HFF-Myc (cell line): ENCODE results near the gene KRT85.

Experiments
- DNase-seq: peaks from one replicate; pipeline ENCODE4 v3.0.0-alpha.2; 2011; ENCODE audit warnings: low read depth; ENCODE audit errors: extremely low read depth
- H3K4me3 ChIP-seq: replicated peaks from 2 replicates; pipeline ENCODE4 v1.5.1; 2011; ENCODE audit warnings: low read depth, mild to moderate bottlenecking, control low read depth, low read length
- TF ChIP-seq, protein P1 (sequence below): IDR thresholded peaks from 2 replicates; pipeline ENCODE4 v1.5.1; 2012; ENCODE audit warnings: mild to moderate bottlenecking, low read depth, low read length, control low read depth; ENCODE audit errors: missing control alignments

KRT85 gene

DNA sequence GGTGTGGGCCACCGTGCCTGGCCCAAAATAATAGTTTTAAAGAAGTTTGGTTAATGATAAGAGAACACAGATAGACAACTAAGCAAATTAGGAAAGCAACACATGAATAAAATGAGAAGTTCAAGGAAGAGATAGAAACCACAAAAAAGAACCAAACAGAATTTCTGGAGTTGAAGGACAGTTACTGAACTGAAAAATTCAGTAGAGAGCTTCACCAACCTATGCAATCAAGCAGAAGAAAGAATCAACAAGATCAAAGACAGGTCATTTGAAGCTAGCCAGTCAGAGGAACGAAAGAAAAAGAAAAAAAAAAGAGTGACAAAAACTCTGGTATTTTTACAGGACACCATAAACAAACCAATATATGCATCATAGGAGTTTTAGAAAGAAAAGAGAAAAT is 30.6 kb downstream of the KRT85 start:
- DNase-seq = no peak
- TF ChIP-seq, protein P1, sequence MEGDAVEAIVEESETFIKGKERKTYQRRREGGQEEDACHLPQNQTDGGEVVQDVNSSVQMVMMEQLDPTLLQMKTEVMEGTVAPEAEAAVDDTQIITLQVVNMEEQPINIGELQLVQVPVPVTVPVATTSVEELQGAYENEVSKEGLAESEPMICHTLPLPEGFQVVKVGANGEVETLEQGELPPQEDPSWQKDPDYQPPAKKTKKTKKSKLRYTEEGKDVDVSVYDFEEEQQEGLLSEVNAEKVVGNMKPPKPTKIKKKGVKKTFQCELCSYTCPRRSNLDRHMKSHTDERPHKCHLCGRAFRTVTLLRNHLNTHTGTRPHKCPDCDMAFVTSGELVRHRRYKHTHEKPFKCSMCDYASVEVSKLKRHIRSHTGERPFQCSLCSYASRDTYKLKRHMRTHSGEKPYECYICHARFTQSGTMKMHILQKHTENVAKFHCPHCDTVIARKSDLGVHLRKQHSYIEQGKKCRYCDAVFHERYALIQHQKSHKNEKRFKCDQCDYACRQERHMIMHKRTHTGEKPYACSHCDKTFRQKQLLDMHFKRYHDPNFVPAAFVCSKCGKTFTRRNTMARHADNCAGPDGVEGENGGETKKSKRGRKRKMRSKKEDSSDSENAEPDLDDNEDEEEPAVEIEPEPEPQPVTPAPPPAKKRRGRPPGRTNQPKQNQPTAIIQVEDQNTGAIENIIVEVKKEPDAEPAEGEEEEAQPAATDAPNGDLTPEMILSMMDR = no peak
- no peak overlapping the region for H3K4me3 ChIP-seq

DNA sequence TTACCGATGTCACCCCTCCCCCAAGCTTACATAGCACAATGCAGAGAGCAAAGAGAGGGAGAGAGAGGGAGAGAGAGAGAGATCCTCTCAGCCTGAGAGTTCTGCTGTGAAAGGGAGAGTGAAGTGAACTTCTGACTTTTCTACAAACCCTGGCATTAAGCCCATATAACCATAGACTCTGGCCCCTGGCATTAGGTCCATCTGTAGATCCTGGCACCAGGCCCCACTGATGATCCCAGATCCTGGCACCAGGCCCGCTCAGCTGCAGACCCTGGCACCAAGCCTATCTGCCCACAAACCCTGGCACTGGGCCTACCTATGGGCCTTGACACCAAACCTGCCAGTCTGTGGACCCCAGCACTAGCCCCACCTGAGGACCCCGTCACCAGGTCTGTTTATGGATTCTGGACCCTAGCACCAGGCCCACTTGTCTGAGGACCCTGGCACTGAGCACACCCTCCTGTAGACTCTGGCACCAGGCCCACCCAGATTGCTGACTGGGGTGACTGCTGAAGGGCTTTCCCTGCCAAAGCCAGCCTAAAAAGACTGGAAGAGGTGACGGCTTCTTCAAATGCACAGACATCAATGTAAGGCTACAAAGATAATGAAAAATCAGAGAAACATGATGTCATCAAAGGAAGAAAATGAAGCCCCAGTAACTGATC is 31.6 kb downstream of the KRT85 start:
- TF ChIP-seq, protein P1 = no peak
- H3K4me3 ChIP-seq = no peak overlapping the region
- no peak for DNase-seq

DNA sequence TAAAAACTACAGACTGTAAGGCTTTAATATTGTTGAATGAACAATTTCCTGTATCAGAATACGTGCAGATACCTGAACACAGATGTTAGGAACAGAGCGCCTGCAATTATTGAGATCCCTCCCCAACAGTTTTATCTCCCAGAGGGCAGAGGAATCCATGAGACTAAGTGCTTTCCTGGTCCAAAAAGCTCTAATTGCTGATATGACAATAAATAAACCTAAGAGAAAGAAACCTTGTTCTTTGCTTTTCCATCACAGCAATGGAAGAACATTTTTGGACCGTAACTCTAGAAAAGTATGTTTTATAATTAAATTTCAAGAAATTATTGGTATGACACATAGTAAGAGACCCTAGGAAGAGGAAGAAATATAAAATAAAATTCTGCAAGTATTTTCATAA is 33.1 kb downstream of the KRT85 start:
- TF ChIP-seq, protein P1 = no peak
- no peak for DNase-seq
- no peak overlapping the region for H3K4me3 ChIP-seq

DNA sequence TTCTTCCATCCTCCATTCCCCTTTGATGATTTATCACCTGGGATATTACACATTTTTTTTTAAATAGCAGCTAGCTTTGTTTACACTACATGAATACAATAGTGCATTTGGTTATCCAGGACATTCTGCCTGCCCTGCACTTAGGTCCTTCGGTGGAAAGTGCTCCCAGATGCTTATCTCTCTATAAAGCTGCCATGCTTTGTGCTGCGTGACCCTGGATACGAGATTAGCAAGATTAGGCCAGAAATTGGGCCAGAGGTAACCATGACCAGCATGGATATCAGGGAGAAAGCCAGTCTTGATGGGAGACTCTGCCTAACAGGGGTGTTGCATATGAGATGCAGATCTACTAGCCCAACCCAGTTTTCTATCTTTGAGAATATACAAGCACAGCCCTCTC is 34.0 kb downstream of the KRT85 start:
- TF ChIP-seq, protein P1 = no peak
- DNase-seq = no peak
- H3K4me3 ChIP-seq = no peak overlapping the region

DNA sequence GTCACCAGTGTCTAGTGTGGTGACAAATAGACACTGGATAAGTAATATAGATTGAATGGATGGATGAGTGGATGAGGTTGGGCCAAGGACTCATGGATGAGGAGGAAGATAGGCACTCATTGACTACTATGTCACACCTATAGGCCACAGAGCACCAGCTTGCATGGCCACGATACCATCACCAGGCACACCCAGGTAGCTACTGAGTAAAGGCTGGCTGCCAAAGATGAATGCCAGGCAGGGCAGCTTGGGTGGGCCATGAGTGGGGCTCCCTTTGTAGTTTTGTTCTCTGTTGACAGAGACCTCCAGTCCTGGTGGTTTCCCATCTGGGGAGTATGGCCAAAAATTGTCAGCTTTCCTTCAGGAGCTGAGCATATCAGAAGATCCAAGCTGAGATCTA is 34.9 kb downstream of the KRT85 start:
- no peak overlapping the region for H3K4me3 ChIP-seq
- TF ChIP-seq, protein P1 = no peak
- no peak for DNase-seq

DNA sequence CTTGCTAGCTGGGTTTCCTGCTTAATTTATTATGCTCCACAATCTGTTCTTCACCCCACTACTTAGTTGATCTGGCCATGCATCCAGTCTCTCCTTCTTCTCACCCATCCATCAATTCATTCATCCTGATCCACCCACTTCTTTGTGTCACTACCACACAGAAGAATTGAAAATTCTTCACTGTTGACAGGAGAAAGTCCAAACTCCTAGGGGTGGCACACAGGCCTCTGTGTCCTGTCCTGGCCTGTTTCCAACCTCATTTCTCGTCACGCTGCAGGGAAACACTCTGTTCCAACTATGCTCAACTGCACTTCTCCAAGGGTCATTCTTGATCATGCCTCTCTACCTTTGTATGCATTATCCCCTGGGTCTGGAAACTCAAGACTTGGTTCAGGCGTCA is 35.4 kb downstream of the KRT85 start:
- no peak for DNase-seq
- H3K4me3 ChIP-seq = no peak overlapping the region
- TF ChIP-seq, protein P1 = no peak

DNA sequence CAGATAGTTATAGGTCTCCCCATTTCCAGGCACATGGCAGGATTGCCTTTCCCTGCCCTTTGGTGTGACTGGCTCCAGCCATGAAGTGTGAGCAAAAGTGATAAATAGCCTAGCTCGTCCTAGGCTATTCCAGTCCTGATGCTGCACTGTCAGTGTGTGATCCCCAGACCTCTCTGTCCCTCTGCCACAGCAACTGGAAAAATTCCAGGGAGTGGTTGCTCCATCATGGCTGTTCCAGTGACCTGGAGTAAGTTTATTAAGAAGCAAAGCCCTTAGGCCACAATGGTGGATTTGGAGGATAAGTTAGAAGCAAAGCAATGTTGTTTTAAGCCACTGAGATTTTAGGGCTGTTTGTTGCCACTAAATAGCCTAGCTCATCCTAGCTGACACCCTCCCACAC is 36.2 kb downstream of the KRT85 start:
- no peak for DNase-seq
- H3K4me3 ChIP-seq = no peak overlapping the region
- TF ChIP-seq, protein P1 = no peak
